HG02885 (cell line): ENCODE measurements around the gene ATG9B.
"Not testable (repeated sequence)": the region's sequence is repeated elsewhere in the genome, so short reads cannot be mapped to it uniquely, and the experiment has no call there.

ENCODE experiments used
- ATAC-seq: cut with Tn5 transposase; IDR thresholded peaks from one replicate; pipeline ENCODE4 v1.9.1; 2021; ENCODE audit warnings: mild to moderate bottlenecking; ENCODE audit not compliant: unreplicated experiment, poor library complexity

Gene ATG9B

GRCh38 chr7:151058781-151059366 lies 34.6 kb upstream of the ATG9B start:
- ATAC-seq: no peak

- peak; percentile 91 for ATAC-seq
Observed at GRCh38 chr7:151057989-151058780, 33.9 kb upstream of the ATG9B start.

- ATAC-seq: peak; percentile 9
Observed at GRCh38 chr7:151057506-151057988, 33.3 kb upstream of the ATG9B start, which contains the start of gene CDK5. CDK5 (minus strand) TSS chr7:151057897; CDS start chr7:151057848, 49 bp downstream.

- no peak for ATAC-seq
Observed at GRCh38 chr7:151056666-151057505, 32.6 kb upstream of the ATG9B start.

- ATAC-seq: no peak
Observed at GRCh38 chr7:151056283-151056665, 32.0 kb upstream of the ATG9B start.

GRCh38 chr7:151053751-151054150 lies 29.5 kb upstream of the ATG9B start:
- ATAC-seq: no peak

GRCh38 chr7:151053096-151053495 lies 28.8 kb upstream of the ATG9B start:
- no peak for ATAC-seq

GRCh38 chr7:151051108-151051507 lies 26.8 kb upstream of the ATG9B start:
- ATAC-seq: no peak

- ATAC-seq: no peak
Observed at GRCh38 chr7:151048911-151049463, 24.7 kb upstream of the ATG9B start.

GRCh38 chr7:151047976-151048815 lies 23.9 kb upstream of the ATG9B start, which contains the start of gene ASIC3:
ASIC3 (plus strand) TSS chr7:151048531; CDS start chr7:151048886, 355 bp downstream.
- ATAC-seq: no peak

GRCh38 chr7:151046603-151047573 lies 22.6 kb upstream of the ATG9B start:
- no peak for ATAC-seq

- no peak for ATAC-seq
Observed at GRCh38 chr7:151045967-151046366, 21.7 kb upstream of the ATG9B start.

GRCh38 chr7:151045262-151045661 lies 21.0 kb upstream of the ATG9B start:
- ATAC-seq: no peak

- no peak for ATAC-seq
Observed at GRCh38 chr7:151043959-151044358, 19.7 kb upstream of the ATG9B start.

- ATAC-seq: not testable (repeated sequence)
Observed at GRCh38 chr7:151043449-151043848, 19.2 kb upstream of the ATG9B start.

GRCh38 chr7:151040616-151041375 lies 16.5 kb upstream of the ATG9B start:
- no peak for ATAC-seq

- ATAC-seq: no peak
Observed at GRCh38 chr7:151039850-151040548, 15.7 kb upstream of the ATG9B start.
